Gastroesophageal sphincter (tissue), 3 donors: ENCODE data around the gene ARID1B.

Source experiments
- CTCF ChIP-seq, 4 experiments: fragments of 200-600 bp in 2 of 4; fragments of 450-650 bp in 2 of 4; sonication (generic) in 1 of 4; IDR thresholded peaks; one replicate each; pipeline ENCODE4 v1.5.1; 2017 to 2019; ENCODE audit warnings: antibody characterized with exemption in 4 of 4, mild to moderate bottlenecking in 2 of 4, moderate library complexity in 2 of 4
- POLR2AphosphoS5 ChIP-seq: sonication (generic); formaldehyde crosslinking; IDR thresholded peaks from one replicate; pipeline ENCODE4 v1.6.1; 2017; ENCODE audit warnings: antibody characterized with exemption

- TF ChIP-seq CTCF (IDR thresholded peaks at IDR 0.05) = no peak
- TF ChIP-seq POLR2AphosphoS5 = no peak
These were observed 76.6 kb downstream of the ARID1B start for GRCh38 chr6:156853733-156854132.
